GM12873 (cell line): ENCODE results near the gene PRR19.

Experiments
- TF ChIP-seq, protein P1 (sequence below): IDR thresholded peaks from 2 replicates; pipeline ENCODE4 v1.5.1; 2012; ENCODE audit warnings: low read depth, mild to moderate bottlenecking, moderate library complexity, low read length, control low read depth; ENCODE audit not compliant: insufficient read depth; ENCODE audit errors: missing control alignments

The PRR19 gene

DNA sequence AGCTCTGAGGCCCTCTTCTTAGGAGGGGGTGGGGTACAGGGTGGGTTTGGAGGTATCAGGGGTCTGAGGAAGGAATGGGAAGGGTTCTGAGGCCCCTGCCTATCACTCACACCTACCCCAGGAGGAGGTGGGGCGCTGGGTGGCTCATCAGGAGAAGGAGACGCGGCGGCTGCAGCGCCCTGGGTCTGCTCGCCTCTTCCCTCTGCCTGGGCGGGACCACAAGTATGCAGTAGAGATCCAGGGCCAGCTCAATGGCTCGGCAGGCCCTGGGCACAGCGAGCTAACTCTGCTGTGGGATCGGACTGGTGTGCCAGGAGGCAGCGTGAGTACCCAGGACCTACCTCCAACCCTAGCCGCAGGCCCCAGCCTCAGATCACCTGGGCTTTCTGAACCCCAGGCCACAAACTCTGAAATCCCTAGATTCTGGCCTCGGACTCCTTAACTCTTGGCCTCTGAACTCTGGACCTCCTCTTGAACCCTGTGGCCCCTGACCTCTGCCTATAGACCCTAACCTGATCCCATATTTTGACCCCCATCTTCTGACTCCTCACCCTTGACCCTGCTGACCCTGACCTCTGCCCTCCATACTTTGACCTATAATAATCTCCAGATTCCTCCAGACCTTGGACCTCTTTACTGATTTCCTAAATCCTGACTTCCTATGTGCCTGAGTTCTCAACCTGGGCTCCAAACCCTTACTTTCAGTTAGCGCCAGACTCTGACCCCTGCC lies 47.6 kb downstream of the PRR19 start:
- TF ChIP-seq, protein P1, sequence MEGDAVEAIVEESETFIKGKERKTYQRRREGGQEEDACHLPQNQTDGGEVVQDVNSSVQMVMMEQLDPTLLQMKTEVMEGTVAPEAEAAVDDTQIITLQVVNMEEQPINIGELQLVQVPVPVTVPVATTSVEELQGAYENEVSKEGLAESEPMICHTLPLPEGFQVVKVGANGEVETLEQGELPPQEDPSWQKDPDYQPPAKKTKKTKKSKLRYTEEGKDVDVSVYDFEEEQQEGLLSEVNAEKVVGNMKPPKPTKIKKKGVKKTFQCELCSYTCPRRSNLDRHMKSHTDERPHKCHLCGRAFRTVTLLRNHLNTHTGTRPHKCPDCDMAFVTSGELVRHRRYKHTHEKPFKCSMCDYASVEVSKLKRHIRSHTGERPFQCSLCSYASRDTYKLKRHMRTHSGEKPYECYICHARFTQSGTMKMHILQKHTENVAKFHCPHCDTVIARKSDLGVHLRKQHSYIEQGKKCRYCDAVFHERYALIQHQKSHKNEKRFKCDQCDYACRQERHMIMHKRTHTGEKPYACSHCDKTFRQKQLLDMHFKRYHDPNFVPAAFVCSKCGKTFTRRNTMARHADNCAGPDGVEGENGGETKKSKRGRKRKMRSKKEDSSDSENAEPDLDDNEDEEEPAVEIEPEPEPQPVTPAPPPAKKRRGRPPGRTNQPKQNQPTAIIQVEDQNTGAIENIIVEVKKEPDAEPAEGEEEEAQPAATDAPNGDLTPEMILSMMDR: no peak

DNA sequence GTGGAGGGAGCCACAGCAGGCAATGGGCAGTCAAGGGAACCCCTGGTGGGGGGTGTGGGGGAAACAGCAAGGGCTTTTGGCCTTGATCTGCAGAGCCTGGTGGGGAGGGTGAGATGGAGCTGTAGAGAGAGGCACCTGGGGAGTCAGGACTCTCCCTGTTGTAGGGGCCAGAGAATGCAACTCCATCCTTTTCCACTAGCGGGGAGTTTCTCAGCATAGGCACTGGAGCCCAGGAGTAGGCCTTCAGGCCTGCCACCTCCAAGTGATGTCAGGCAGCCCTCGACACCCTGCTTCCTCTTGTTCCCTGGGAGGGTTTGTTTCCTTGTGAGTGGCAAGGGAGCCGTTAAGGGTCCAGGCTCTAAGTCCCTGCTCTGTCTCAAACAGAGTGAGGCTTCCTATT lies 48.5 kb downstream of the PRR19 start:
- TF ChIP-seq, protein P1: no peak

DNA sequence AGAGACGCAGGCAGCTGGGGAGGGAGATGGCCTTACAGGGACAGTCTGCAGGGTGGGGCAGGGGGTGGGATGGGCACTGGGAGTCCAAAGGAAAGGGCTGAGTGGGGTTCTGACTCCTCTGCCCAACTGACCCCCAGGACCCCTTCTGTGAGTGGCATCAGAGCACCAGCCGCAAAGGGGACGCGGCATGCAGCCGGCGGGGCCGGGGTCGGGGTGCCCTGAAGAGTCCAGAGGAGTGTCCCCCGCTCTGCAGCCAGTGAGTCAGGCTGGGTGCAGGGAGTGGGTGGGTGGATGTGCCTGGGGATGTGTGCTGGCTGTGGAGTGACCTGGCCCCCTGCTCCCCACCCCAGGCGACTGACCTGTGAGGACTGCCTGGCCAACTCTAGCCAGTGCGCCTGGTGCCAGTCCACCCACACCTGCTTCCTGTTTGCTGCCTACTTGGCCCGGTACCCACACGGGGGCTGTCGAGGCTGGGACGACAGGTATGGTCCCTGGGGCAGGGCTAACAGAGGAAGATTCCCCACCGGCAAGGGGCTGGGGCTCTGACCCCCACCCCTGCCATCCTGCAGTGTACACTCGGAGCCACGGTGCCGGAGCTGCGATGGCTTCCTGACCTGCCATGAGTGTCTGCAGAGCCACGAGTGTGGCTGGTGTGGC lies 49.3 kb downstream of the PRR19 start:
- TF ChIP-seq, protein P1: no peak

DNA sequence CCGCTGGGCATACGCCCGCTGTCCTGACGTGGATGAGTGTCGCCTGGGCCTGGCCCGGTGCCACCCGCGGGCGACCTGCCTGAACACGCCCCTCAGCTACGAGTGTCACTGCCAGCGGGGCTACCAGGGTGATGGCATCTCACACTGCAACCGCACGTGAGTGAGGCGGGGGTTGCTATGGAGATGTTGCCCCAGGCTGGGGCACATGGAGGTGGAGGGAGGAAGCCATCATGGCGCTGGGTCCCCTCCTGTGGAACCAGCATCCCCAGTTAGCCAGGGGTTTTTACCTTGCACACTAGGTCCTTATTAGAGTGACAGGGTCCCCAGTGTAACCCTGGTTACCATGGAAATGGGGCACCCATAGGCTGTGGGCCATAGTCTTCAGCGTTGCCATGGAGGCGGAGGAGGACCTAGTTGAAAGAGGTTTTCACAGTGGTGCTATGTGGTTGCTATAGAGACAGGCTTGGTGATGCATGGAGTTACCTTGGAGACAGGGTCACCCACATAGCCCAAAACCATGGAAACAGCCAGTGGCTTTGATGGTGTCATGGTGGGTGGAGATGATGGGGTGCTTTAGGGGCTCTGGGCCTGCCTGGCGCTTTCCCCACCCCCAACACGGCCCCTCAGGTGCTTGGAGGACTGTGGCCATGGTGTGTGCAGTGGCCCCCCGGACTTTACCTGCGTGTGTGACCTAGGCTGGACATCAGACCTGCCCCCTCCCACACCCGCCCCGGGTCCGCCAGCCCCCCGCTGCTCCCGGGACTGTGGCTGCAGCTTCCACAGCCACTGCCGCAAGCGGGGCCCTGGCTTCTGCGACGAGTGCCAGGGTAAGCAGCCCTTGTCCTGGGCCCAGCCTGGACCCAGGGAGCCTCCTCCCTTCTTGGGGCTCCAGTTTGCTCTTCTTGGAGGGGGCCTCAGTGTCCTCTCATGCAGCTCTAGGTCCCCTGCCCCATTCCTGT lies 50.6 kb downstream of the PRR19 start:
- TF ChIP-seq, protein P1: no peak

DNA sequence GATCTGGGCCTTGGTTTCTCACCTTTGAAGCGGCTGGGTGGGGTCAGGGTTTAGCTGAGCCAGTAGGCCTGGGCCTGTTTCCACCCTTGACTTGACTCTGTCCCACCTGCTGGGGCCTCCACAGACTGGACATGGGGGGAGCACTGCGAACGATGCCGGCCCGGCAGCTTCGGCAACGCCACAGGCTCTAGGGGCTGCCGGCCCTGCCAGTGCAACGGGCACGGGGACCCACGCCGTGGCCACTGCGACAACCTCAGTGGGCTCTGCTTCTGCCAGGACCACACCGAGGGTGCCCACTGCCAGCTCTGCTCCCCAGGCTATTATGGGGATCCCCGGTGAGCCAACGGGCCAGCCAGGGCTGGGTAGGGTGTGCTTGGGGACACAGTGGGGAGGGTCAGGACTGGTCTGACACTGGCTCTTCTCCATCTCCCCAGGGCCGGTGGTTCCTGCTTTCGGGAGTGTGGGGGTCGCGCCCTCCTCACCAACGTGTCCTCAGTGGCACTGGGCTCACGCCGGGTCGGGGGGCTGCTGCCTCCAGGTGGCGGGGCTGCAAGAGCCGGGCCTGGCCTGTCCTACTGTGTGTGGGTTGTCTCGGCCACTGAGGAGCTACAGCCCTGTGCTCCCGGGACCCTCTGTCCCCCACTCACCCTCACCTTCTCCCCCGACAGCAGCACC lies 51.5 kb downstream of the PRR19 start:
- TF ChIP-seq, protein P1: no peak

DNA sequence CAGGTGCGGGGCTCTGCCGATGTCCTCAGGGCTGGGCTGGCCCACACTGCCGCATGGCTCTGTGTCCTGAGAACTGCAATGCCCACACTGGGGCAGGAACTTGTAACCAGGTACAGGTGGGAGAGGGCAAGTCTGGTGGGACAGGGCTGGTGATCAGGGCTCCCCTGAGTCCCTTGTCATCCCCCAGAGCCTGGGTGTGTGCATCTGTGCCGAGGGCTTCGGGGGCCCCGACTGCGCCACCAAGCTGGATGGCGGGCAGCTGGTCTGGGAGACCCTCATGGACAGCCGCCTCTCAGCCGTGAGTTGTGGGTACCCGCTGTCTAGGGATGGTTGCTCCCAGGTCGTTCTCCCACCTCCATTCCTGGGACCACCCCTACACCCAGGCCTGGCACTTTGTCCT lies 54.0 kb downstream of the PRR19 start:
- TF ChIP-seq, protein P1: no peak
